ENCODE data around the gene TSC22D2.
A peak's percentile ranks its signal among the peaks of the same experiment; 100 is the strongest.

Gene TSC22D2

GRCh38 chr3:150373234-150373875 is 34.7 kb upstream of the TSC22D2 start:
- H3K9me3 ChIP-seq (ENCODE audit: insufficient read depth, low read length) = no peaks in the 10 kb centered on the region
- no peak overlapping the region for H3K27ac ChIP-seq (ENCODE audit: low read length)
- no peak overlapping the region for H2AFZ ChIP-seq (ENCODE audit: low read depth, low read length)
- no peaks in the 10 kb centered on the region for H3K27me3 ChIP-seq (ENCODE audit: low read depth, low read length)
- H3K9ac ChIP-seq (ENCODE audit: low read length) = no peak overlapping the region
- no peaks in the 10 kb centered on the region for H4K20me1 ChIP-seq (ENCODE audit: insufficient read depth, low read length)
- H3K4me1 ChIP-seq (ENCODE audit: low read length) = peaks cover 8% of the 10 kb centered on the region
- H3K36me3 ChIP-seq (replicated peaks; ENCODE audit: low read depth, low read length) = no peaks in the 10 kb centered on the region
- no peaks in the 10 kb centered on the region for H3K79me2 ChIP-seq (ENCODE audit: low read length)
- H3K4me3 ChIP-seq (ENCODE audit: low read length) = 0 out of 2 replicates have a peak overlapping the region, but pooled peaks have one; percentile 5
- TF ChIP-seq EZH2phosphoT487 (IDR thresholded peaks at IDR 0.05; ENCODE audit: low read depth) = no peak
- TF ChIP-seq, protein P1, sequence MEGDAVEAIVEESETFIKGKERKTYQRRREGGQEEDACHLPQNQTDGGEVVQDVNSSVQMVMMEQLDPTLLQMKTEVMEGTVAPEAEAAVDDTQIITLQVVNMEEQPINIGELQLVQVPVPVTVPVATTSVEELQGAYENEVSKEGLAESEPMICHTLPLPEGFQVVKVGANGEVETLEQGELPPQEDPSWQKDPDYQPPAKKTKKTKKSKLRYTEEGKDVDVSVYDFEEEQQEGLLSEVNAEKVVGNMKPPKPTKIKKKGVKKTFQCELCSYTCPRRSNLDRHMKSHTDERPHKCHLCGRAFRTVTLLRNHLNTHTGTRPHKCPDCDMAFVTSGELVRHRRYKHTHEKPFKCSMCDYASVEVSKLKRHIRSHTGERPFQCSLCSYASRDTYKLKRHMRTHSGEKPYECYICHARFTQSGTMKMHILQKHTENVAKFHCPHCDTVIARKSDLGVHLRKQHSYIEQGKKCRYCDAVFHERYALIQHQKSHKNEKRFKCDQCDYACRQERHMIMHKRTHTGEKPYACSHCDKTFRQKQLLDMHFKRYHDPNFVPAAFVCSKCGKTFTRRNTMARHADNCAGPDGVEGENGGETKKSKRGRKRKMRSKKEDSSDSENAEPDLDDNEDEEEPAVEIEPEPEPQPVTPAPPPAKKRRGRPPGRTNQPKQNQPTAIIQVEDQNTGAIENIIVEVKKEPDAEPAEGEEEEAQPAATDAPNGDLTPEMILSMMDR (IDR thresholded peaks at IDR 0.05; ENCODE audit: low read depth, low read length) = no peak
- peak overlapping the region; percentile 24; the same call in 1 of the 2 replicates for H3K4me2 ChIP-seq (ENCODE audit: low read length)

DNA sequence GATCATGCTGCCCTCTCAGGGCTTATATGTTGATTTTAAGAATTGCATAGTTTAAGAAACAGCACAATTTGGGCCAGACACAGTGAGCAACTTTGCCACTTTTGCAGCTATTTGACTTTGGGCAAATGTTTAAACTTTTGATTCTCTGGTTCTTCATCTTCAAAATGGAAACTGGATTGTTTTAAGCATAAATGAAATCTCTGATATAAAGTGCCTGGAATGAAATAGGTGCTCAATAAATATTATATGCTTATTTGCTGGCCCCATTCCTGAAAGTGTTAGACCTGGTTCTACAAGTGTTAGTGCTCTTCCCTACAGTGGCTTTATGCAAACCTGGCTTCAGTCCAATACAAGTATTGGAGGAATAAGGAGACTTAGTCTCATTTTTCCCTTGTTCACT is 33.1 kb upstream of the TSC22D2 start:
- Histone ChIP-seq H4K20me1 (ENCODE audit: insufficient read depth, low read length) (no peaks in the 10 kb centered on the region), H3K9me3 (ENCODE audit: insufficient read depth, low read length) (no peaks in the 10 kb centered on the region), H2AFZ (ENCODE audit: low read depth, low read length) (no peak overlapping the region), H3K4me3 (ENCODE audit: low read length) (no peak overlapping the region), H3K27ac (ENCODE audit: low read length) (no peak overlapping the region), H3K27me3 (ENCODE audit: low read depth, low read length) (no peaks in the 10 kb centered on the region), H3K9ac (ENCODE audit: low read length) (no peak overlapping the region), H3K4me1 (ENCODE audit: low read length) (peaks cover 7% of the 10 kb centered on the region), H3K36me3 (replicated peaks; ENCODE audit: low read depth, low read length) (no peaks in the 10 kb centered on the region), H3K79me2 (ENCODE audit: low read length) (no peaks in the 10 kb centered on the region), H3K4me2 (ENCODE audit: low read length) (no peak overlapping the region)
- TF ChIP-seq, protein P1 (IDR thresholded peaks at IDR 0.05; ENCODE audit: low read depth, low read length) = no peak
- no peak for TF ChIP-seq EZH2phosphoT487 (IDR thresholded peaks at IDR 0.05; ENCODE audit: low read depth)

DNA sequence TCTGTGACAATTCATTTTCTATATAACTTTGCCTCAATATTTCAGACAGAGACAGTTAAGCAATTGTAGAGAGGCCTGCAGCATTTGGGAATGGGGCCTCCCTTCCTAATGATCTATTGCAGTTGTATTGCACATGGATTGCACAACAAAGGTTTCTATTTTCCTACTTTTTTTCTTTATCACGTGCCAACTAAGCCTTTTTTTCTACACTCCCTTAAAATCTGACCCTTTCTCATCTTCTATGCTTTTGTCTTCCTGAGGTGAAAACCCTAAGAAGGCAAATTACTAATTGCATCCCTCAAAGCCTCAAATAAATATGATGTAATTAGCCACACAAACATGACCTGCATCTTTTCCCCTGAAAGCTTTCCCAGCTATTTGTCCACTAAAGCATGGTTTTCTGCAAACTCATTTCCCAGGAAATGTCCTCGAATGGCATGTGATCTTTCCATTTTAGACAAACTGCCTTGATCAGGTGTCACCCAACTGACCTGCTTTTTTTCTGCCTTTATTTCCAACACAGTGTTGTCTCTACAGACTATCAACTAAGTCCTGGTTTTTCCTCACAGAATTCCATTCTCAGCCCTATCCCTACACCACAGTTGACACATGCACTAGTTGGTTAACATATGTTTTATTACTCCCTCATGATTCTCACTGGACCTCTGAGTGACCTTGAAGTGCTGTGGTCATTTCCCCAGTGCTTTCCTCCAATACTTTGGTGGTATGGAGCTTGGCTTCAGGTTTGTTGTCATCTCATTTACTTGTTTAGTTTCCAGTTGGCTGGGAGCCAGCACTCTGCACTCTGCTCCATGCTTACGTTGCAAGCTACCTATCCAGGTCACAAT is 31.9 kb upstream of the TSC22D2 start:
- Histone ChIP-seq H3K27me3 (ENCODE audit: low read depth, low read length) (no peaks in the 10 kb centered on the region), H3K79me2 (ENCODE audit: low read length) (no peaks in the 10 kb centered on the region), H3K27ac (ENCODE audit: low read length) (no peak overlapping the region), H3K4me1 (ENCODE audit: low read length) (no peaks in the 10 kb centered on the region), H2AFZ (ENCODE audit: low read depth, low read length) (no peak overlapping the region), H3K4me2 (ENCODE audit: low read length) (no peak overlapping the region), H3K9me3 (ENCODE audit: insufficient read depth, low read length) (no peaks in the 10 kb centered on the region), H3K9ac (ENCODE audit: low read length) (no peak overlapping the region), H3K36me3 (replicated peaks; ENCODE audit: low read depth, low read length) (no peaks in the 10 kb centered on the region), H3K4me3 (ENCODE audit: low read length) (no peak overlapping the region), H4K20me1 (ENCODE audit: insufficient read depth, low read length) (no peaks in the 10 kb centered on the region)
- TF ChIP-seq, protein P1 (IDR thresholded peaks at IDR 0.05; ENCODE audit: low read depth, low read length) = no peak
- no peak for TF ChIP-seq EZH2phosphoT487 (IDR thresholded peaks at IDR 0.05; ENCODE audit: low read depth)

- H3K4me3 ChIP-seq (ENCODE audit: low read length) = no peak overlapping the region
- H3K9me3 ChIP-seq (ENCODE audit: insufficient read depth, low read length) = no peaks in the 10 kb centered on the region
- no peaks in the 10 kb centered on the region for H3K36me3 ChIP-seq (replicated peaks; ENCODE audit: low read depth, low read length)
- no peaks in the 10 kb centered on the region for H3K27me3 ChIP-seq (ENCODE audit: low read depth, low read length)
- no peaks in the 10 kb centered on the region for H4K20me1 ChIP-seq (ENCODE audit: insufficient read depth, low read length)
- H3K9ac ChIP-seq (ENCODE audit: low read length) = no peak overlapping the region
- no peaks in the 10 kb centered on the region for H3K4me1 ChIP-seq (ENCODE audit: low read length)
- H2AFZ ChIP-seq (ENCODE audit: low read depth, low read length) = no peak overlapping the region
- TF ChIP-seq EZH2phosphoT487 (IDR thresholded peaks at IDR 0.05; ENCODE audit: low read depth) = no peak
- TF ChIP-seq, protein P1 (IDR thresholded peaks at IDR 0.05; ENCODE audit: low read depth, low read length) = no peak
- H3K79me2 ChIP-seq (ENCODE audit: low read length) = no peaks in the 10 kb centered on the region
- H3K27ac ChIP-seq (ENCODE audit: low read length) = no peak overlapping the region
- H3K4me2 ChIP-seq (ENCODE audit: low read length) = no peak overlapping the region
Measured at GRCh38 chr3:150377601-150378300, 30.3 kb upstream of the TSC22D2 start.

Data from OCI-LY3 (cell line).